Cortex of kidney (tissue), 1 donor: Measurements from ENCODE around the gene TMPRSS5.
"Not testable (repeated sequence)": the region's sequence is repeated elsewhere in the genome, so short reads cannot be mapped to it uniquely, and the experiment has no call there.

ENCODE experiments used
- DNase-seq: peaks from one replicate; lab custom pipeline; 2025; lab: John Stamatoyannopoulos, UW

The TMPRSS5 gene

DNA sequence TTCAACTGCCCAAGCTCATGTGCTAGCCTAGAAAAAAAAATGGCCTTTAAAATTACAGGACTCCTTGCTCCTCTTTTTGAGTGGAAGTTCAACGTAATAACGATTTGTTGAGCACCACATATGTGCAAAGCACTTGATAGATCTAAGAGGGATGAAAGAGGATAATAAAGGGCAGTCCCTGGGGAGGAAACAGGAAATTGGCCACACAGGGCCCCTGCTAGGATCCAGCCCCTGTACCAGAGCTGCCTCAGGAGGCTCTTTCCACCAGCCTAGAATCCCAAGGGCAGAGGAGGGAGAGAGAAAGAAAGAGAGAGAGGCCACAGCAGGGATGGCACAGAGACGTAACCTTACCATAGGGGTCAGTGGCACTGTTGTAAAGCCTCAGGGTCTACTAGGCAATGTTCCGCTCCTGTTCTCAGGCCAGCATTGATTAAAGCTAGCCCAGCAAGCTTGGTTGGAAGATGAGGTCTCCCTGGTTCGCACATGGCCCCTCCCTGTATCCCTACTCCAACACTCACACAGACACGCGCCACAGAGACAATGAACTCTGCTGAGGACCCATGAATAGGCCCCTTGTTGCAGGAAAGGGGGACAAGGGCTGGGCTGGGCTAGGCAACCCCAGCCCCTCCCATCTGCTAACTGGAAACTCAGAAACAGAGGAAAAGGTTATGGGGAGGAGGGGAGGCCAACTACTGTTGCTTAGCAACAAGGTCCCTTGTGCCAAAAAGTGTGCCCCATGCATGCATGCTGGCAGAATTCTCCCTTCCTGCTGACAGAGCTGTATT is at the start of gene TMPRSS5:
Gene TMPRSS5, minus strand, starts transcription at position 438 of the 785 bp plus-strand sequence. Its CDS starts 84 bp downstream, at position 354.
- DNase-seq = no peak

DNA sequence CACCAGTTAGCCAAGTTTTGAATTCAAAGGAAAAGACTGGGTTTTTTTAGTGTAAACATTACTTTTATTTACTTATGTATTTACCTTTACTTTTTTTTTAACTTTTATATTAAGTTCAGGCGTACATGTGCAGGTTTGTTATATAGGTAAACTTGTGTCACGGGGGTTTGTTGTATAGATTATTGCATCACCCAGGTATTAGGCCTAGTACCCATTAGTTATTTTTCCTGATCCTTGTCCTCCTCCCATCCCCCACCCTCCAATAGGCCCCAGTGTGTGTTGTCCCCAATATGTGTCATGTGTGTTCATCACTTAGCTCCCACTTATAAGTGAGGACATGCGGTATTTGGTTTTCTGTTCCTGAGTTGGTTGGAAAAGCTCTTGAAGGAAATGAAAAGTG is 46.8 kb upstream of the TMPRSS5 start:
- DNase-seq = no peak

GRCh38 chr11:113736323-113736722 is 30.2 kb upstream of the TMPRSS5 start:
- no peak for DNase-seq

- no peak for DNase-seq
Observed at GRCh38 chr11:113732092-113732491, 26.0 kb upstream of the TMPRSS5 start.

GRCh38 chr11:113730887-113731726 is 25.0 kb upstream of the TMPRSS5 start:
- no peak for DNase-seq

GRCh38 chr11:113729456-113729855 is 23.3 kb upstream of the TMPRSS5 start:
- DNase-seq = no peak

- DNase-seq = no peak
Observed at GRCh38 chr11:113728814-113729213, 22.7 kb upstream of the TMPRSS5 start.

GRCh38 chr11:113725913-113726312 is 19.8 kb upstream of the TMPRSS5 start:
- no peak for DNase-seq

GRCh38 chr11:113725407-113725806 is 19.3 kb upstream of the TMPRSS5 start:
- no peak for DNase-seq

DNA sequence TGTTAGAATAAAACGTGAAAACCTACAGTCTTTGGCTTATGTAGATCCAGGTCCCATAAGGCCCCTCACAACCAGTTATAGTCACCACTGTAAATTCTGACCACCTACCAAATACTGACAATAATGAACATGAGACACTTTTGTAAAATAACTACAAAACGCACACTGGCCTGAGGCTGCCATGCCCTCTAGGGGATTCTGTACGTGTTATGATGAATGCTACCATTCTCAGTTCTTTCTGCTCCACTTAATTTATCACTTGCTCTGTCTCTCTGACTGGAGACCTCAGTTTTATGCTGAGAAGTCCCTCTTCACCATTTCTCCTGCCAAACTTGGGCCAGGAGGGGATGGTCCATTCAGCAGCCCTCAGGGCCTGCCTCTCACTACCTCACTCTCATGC is 18.7 kb upstream of the TMPRSS5 start:
- DNase-seq = no peak

DNA sequence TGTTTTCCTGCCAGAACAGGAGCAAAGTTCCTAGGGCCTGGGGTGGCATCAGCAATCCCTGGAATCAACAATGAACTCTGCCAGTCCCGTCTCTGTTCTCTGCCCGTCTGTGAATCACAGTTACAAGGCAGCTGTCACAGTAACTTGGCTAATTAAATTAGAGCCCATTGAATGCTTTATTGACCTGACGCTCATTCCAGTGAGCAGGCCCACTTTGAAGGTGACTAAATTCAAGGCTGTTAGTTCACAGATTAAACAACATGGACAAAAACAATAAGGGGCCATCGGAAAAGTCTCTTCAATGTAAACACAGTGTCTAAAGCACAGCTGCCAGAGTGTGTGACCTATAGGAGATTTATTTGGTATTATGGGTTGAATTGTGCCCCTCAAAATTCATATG is 17.7 kb upstream of the TMPRSS5 start:
- DNase-seq = no peak

DNA sequence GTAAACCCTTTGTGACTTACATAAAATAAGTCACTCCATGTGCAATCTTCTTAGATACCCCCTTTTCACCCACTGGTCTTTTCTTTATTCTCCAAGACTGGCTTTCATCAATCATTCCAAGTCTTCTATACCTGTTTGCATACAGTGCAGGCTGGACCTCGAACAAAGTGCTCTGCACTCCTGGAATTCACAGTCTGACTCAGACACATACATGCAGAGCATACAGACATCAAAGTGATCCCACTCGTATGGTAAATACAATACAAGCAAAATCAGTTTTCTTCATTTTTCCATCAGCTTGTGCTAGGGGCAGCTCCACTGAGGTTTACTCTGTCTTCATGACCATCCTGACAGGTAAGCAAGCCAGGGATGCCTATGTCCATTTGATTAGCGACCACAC is 16.8 kb upstream of the TMPRSS5 start:
- no peak for DNase-seq

DNA sequence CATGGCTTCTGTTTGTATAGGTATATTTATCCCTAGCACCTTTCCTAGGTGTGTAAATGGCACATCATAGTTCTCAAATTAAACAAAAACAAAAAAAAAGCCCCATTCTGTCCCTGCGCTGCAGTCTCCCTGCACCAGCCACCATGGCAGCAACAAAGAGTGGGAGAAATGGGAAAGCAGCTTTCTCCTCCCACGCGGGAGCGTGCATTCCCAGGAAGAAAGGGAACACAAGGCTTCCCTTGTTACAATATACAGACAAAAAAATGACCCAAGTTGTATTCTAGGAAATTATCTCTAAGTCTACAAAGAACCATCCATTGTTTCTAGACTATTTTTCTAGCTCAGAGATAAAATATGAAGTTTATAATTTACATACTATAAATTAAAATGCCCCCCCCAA is 16.1 kb upstream of the TMPRSS5 start:
- no peak for DNase-seq

DNA sequence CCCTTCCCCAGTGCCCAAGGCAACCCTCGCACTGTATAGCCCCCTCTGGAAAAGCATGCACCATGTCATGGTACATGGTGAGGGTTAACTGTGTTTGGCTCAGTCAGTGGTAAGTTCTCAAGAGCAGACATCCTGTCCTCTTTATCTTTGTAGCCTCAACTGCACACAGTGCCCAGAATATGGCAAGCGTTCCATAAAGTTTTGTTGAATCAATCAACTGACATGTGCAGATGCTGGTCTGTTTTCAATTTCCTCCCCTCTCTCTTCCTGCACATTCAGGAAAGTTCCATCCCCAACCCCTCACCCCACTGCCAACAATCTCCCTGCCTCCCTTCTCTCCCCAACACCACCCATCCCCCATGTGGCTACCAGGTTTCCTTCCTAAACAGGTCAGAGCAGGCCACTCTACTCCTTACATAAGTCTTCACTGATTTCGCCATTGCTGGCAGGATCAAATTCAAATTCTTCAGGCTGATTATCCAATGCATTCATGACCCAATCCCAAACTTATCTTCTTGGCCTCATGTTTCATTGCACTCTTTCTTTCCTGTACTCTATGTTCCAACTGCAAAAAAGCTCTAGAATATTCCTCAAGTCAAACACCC is 15.5 kb upstream of the TMPRSS5 start:
- no peak for DNase-seq

DNA sequence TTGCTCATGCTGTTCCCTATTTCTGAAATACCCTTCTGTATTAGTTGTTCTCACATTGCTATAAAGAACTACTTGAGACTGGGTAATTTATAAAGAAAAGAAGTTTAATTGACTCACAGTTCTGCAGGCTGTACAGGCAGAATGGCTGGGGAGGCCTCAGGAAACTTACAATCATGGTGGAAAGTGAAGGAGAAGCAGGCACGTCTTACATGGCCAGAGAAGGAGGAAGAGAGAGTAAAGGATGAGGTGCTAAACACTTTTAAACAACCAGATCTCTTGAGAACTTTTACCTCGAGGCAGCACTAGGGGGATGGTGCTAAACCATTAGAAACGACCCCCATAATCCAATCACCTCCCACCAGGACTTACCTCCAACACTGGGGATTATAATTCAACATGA is 14.4 kb upstream of the TMPRSS5 start:
- not testable (repeated sequence) for DNase-seq

GRCh38 chr11:113715882-113716625 is 9.9 kb upstream of the TMPRSS5 start:
- no peak for DNase-seq

GRCh38 chr11:113715273-113715672 is 9.2 kb upstream of the TMPRSS5 start:
- no peak for DNase-seq

- no peak for DNase-seq
Observed at GRCh38 chr11:113710989-113711388, 4.9 kb upstream of the TMPRSS5 start.

DNA sequence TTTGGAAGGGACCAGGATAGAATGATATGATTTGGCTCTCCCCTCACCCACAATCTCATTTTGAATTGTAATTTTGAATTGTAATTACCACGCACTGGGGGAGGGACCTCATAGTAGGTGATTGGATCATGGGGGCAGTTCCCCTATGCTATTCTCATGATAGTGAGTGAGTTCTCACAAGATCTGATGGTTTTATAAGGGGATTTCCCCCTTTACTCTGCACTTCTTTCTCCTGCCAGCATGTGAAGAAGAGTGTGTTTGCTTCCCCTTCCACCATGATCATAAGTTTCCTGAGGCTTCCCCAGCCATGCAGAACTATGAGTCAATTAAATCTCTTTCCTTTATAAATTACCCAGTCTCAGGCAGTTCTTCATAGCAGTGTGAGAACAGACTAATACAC is 2.6 kb downstream of the TMPRSS5 start:
- DNase-seq = not testable (repeated sequence)

GRCh38 chr11:113701491-113701890 is 4.6 kb downstream of the TMPRSS5 start:
- DNase-seq = no peak

GRCh38 chr11:113698515-113698914 is 7.6 kb downstream of the TMPRSS5 start:
- no peak for DNase-seq
